Measurements from ENCODE around the gene TMEM233.

DNA sequence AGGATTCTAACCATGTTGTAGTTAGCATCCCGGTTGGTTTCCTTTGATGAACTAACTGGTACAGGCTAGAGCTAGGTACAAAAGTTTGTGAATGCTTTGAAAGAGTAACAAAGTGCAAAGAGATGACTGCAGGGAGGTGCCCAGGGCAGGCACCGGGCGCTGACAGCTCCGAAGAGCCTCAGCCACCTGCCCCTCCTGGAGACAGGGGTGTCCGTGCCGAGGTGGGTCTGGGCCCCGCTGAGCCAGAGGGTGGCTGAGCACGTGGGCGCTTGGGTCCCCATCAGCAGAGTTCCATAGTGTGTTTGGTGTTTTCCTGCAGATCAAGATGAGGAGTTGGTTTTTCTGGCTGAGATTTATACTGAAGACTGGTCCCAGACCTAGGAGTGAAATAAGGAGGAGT lies 94.3 kb downstream of the TMEM233 start:
- TF ChIP-seq, protein P1, sequence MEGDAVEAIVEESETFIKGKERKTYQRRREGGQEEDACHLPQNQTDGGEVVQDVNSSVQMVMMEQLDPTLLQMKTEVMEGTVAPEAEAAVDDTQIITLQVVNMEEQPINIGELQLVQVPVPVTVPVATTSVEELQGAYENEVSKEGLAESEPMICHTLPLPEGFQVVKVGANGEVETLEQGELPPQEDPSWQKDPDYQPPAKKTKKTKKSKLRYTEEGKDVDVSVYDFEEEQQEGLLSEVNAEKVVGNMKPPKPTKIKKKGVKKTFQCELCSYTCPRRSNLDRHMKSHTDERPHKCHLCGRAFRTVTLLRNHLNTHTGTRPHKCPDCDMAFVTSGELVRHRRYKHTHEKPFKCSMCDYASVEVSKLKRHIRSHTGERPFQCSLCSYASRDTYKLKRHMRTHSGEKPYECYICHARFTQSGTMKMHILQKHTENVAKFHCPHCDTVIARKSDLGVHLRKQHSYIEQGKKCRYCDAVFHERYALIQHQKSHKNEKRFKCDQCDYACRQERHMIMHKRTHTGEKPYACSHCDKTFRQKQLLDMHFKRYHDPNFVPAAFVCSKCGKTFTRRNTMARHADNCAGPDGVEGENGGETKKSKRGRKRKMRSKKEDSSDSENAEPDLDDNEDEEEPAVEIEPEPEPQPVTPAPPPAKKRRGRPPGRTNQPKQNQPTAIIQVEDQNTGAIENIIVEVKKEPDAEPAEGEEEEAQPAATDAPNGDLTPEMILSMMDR (IDR thresholded peaks at IDR 0.05): no peak
- TF ChIP-seq POLR2A (IDR thresholded peaks at IDR 0.05) (no peak), POLR2AphosphoS5 (IDR thresholded peaks at IDR 0.05) (no peak)

All from suprapubic skin (tissue), 4 donors.